ENCODE results near the gene C2orf68.

DNA sequence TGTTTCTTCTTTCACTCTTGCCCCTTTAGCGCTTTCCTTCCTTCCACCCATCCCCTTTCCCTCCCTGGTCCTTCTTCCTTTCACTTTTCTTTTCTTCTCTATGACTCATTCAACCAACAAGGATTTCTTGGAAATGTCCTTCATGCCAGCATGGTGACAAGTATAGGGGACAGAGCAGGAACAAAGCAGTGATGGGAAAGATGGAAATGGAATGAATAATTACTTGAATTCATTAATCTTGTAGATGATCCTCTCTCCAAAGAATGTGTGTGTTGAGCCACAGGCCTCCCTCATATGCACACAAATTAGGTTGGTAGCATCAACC, 26.1 kb downstream of the C2orf68 start:
- TF ChIP-seq, protein P1, sequence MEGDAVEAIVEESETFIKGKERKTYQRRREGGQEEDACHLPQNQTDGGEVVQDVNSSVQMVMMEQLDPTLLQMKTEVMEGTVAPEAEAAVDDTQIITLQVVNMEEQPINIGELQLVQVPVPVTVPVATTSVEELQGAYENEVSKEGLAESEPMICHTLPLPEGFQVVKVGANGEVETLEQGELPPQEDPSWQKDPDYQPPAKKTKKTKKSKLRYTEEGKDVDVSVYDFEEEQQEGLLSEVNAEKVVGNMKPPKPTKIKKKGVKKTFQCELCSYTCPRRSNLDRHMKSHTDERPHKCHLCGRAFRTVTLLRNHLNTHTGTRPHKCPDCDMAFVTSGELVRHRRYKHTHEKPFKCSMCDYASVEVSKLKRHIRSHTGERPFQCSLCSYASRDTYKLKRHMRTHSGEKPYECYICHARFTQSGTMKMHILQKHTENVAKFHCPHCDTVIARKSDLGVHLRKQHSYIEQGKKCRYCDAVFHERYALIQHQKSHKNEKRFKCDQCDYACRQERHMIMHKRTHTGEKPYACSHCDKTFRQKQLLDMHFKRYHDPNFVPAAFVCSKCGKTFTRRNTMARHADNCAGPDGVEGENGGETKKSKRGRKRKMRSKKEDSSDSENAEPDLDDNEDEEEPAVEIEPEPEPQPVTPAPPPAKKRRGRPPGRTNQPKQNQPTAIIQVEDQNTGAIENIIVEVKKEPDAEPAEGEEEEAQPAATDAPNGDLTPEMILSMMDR (IDR thresholded peaks at IDR 0.05), result no peak
- TF ChIP-seq POLR2A (IDR thresholded peaks at IDR 0.05), result no peak

Data from right lobe of liver (tissue), 4 donors.